OCI-LY7 (cell line): ENCODE results near the gene TBC1D24. TPM values are rescaled to one million over a fixed set of nuclear protein-coding genes. Genes with fewer than 3 reads are reported as not detected.

Experiments used
- BruUV-seq: library from RNA; stranded (reverse); fragments of 400-500 nt; replicated peaks from 2 replicates; lab custom pipeline; 2021; lab: Mats Ljungman, UMichigan
- CTCF ChIA-PET: fragments of 300-600 bp; sonication (Branson Sonifier 250); formaldehyde crosslinking; loops from one replicate; lab custom pipeline; 2022; ENCODE audit warnings: antibody characterized with exemption; ENCODE audit not compliant: unreplicated experiment; lab: Charles Lee
- POLR2A ChIA-PET: fragments of 300-600 bp; sonication (Branson Sonifier 250); formaldehyde crosslinking; loops from one replicate; lab custom pipeline; 2022; ENCODE audit warnings: antibody characterized with exemption; lab: Charles Lee
- DNase-seq: peaks from one replicate; pipeline ENCODE4 v3.0.0-alpha.2; 2015; ENCODE audit warnings: low spot score
- H2AFZ ChIP-seq: fragments of 200-600 bp; sonication (generic), shearing (Covaris generic); 2 replicates; pipeline ENCODE4 v1.6.1; 2014; ENCODE audit warnings: mild to moderate bottlenecking, antibody characterized with exemption, low read length, moderate library complexity
- H3K27ac ChIP-seq: fragments of 200-600 bp; sonication (generic); 2 replicates; pipeline ENCODE4 v1.5.1; 2014; ENCODE audit warnings: mixed run types, low read depth, mild to moderate bottlenecking, moderate library complexity, low read length, inconsistent platforms; ENCODE audit not compliant: poor library complexity, severe bottlenecking
- H3K36me3 ChIP-seq: fragments of 200-600 bp; sonication (generic); 2 replicates; pipeline ENCODE4 v1.6.1; 2014; ENCODE audit warnings: mild to moderate bottlenecking, antibody characterized with exemption, low read length, moderate library complexity, mixed read lengths; ENCODE audit not compliant: insufficient read depth
- H3K4me1 ChIP-seq: fragments of 200-600 bp; sonication (generic); 2 replicates; pipeline ENCODE4 v1.5.1; 2014; ENCODE audit warnings: mild to moderate bottlenecking, low read length; ENCODE audit not compliant: insufficient read depth, poor library complexity, severe bottlenecking
- H3K4me2 ChIP-seq: fragments of 200-600 bp; sonication (generic); 2 replicates; pipeline ENCODE4 v1.6.1; 2014; ENCODE audit warnings: mild to moderate bottlenecking, low read length
- H3K4me3 ChIP-seq: fragments of 200-600 bp; sonication (generic); 2 replicates; pipeline ENCODE4 v1.5.1; 2014; ENCODE audit warnings: mild to moderate bottlenecking, low read depth, low read length; ENCODE audit not compliant: poor library complexity, severe bottlenecking
- H3K79me2 ChIP-seq: fragments of 200-600 bp; sonication (generic); 2 replicates; pipeline ENCODE4 v1.6.1; 2016; ENCODE audit warnings: low read depth, mild to moderate bottlenecking, low read length, moderate library complexity, mixed read lengths; ENCODE audit not compliant: insufficient read depth
- H3K9me2 ChIP-seq: fragments of 200-600 bp; sonication (generic); 2 replicates; pipeline ENCODE4 v1.6.1; 2016; ENCODE audit warnings: mild to moderate bottlenecking, low read length, mixed read lengths; ENCODE audit not compliant: insufficient read depth
- H3K9me3 ChIP-seq: fragments of 200-600 bp; sonication (generic); 2 replicates; pipeline ENCODE4 v1.6.1; 2014; ENCODE audit warnings: mild to moderate bottlenecking, mixed run types, low read length, mixed read lengths
- H4K20me1 ChIP-seq: fragments of 200-600 bp; sonication (generic); 2 replicates; pipeline ENCODE4 v1.6.1; 2014; ENCODE audit warnings: mild to moderate bottlenecking, antibody characterized with exemption, low read length, moderate library complexity, mixed read lengths; ENCODE audit not compliant: insufficient read depth
- CTCF ChIP-seq: fragments of 200-600 bp; sonication (generic); conservative IDR thresholded peaks from 2 replicates; pipeline ENCODE4 v1.5.1; 2014; ENCODE audit warnings: mild to moderate bottlenecking, antibody characterized with exemption, low read length, moderate library complexity, mixed read lengths
- EZH2phosphoT487 ChIP-seq: fragments of 200-600 bp; sonication (generic); IDR thresholded peaks from 2 replicates; pipeline ENCODE4 v1.6.1; 2018; ENCODE audit warnings: low read depth, borderline replicate concordance, mild to moderate bottlenecking, mixed run types, antibody characterized with exemption, low read length, moderate library complexity, mixed read lengths
- intact Hi-C: fragments of 100-400 bp; cut with micrococcal nuclease; formaldehyde crosslinking; loops from one replicate; pipeline ENCODE4 v1.10.0; 2022; ENCODE audit not compliant: unreplicated experiment
- total RNA-seq, 2 experiments: library from RNA; depleted of rRNA in 1 of 2; stranded (reverse); fragments of >200 nt in 1 of 2; shearing (Covaris generic) in 1 of 2; gene quantifications; 2 replicates each; pipeline ENCODE4 v1.2.3, GENCODE V29; 2014 to 2022

TBC1D24 gene
- total RNA-seq, 2 experiments from 2014 or later = 23.4 to 34.7 TPM

GRCh38 chr16:2443555-2443954 lies 31.4 kb upstream of the TBC1D24 start:
- peaks cover 17% of the 10 kb centered on the region for H3K4me1 ChIP-seq
- H3K27ac ChIP-seq = no peak overlapping the region
- TF ChIP-seq EZH2phosphoT487 = no peak
- no peak for TF ChIP-seq CTCF
- no TSS peak for BruUV-seq
- no peaks in the 10 kb centered on the region for H3K79me2 ChIP-seq
- POLR2A ChIA-PET = no interaction called here
- no peaks in the 10 kb centered on the region; the same call in 1 of the 2 replicates for H4K20me1 ChIP-seq
- no peaks in the 10 kb centered on the region for H3K9me2 ChIP-seq
- no peaks in the 10 kb centered on the region for H3K9me3 ChIP-seq
- no peak overlapping the region for H3K4me3 ChIP-seq
- H3K36me3 ChIP-seq = peaks cover 83% of the 10 kb centered on the region
- H3K4me2 ChIP-seq = no peak overlapping the region
- DNase-seq = no peak
- no peak overlapping the region for H2AFZ ChIP-seq
- intact Hi-C loops = no loop called here
- CTCF ChIA-PET = no interaction called here

DNA sequence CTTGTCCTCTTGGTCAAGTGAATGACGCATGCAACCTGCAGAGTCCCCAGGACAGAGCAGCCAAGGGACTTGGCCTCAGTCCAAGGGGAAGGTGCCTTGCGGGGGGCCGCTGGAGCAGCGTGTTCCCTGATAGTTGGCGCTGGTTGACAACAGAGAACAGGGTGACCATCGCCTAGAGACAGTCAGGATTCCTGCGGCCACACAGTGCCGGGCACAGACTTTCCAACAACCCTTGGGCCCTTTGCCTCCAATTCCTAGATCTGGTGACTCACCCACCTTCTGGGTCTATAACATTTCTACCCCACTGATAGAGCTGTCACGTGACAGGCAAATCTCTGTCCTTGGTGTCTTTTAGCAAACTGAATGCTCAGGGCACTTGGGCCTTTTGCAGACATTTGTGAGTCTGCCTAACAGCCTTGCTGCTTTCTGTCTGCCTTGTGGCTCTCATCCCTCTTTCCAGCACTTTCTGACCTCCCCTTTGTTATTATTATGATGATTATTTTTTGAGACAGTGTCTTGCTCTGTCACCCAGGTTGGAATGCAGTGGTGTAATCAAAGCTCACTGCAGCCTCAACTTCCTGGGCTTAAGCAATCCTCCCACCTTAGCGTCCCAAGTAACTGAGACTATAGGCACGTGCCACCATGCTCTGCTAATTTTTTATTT lies 26.9 kb upstream of the TBC1D24 start:
- H3K27ac ChIP-seq = no peak overlapping the region
- no peak for TF ChIP-seq CTCF
- TF ChIP-seq EZH2phosphoT487 = no peak
- no peaks in the 10 kb centered on the region for H3K79me2 ChIP-seq
- H3K36me3 ChIP-seq = peaks cover 91% of the 10 kb centered on the region
- H2AFZ ChIP-seq = no peak overlapping the region
- H3K4me3 ChIP-seq = no peak overlapping the region
- no peaks in the 10 kb centered on the region; the same call in 1 of the 2 replicates for H4K20me1 ChIP-seq
- H3K9me2 ChIP-seq = no peaks in the 10 kb centered on the region
- BruUV-seq = no TSS peak
- POLR2A ChIA-PET = no interaction called here
- intact Hi-C loops = no loop called here
- DNase-seq = no peak
- no peaks in the 10 kb centered on the region for H3K4me1 ChIP-seq
- CTCF ChIA-PET = no interaction called here
- no peaks in the 10 kb centered on the region for H3K9me3 ChIP-seq
- no peak overlapping the region for H3K4me2 ChIP-seq

- POLR2A ChIA-PET = no interaction called here
- intact Hi-C loops = no loop called here
These were observed 25.8 kb upstream of the TBC1D24 start for GRCh38 chr16:2449118-2449517.

More at GRCh38 chr16:2449118-2449517, 25.8 kb upstream of the TBC1D24 start:
- BruUV-seq = no TSS peak
- TF ChIP-seq CTCF (no peak), EZH2phosphoT487 (no peak)
- DNase-seq = no peak
- no peaks in the 10 kb centered on the region for H3K9me3 ChIP-seq
- no peak overlapping the region for H3K4me3 ChIP-seq
- H3K79me2 ChIP-seq = no peaks in the 10 kb centered on the region
- H3K36me3 ChIP-seq = peaks cover 92% of the 10 kb centered on the region
- H2AFZ ChIP-seq = no peak overlapping the region
- H3K27ac ChIP-seq = no peak overlapping the region
- H3K9me2 ChIP-seq = no peaks in the 10 kb centered on the region
- H4K20me1 ChIP-seq = no peaks in the 10 kb centered on the region; the same call in 1 of the 2 replicates
- no peaks in the 10 kb centered on the region for H3K4me1 ChIP-seq
- CTCF ChIA-PET = no interaction called here
- no peak overlapping the region for H3K4me2 ChIP-seq
